Measurements from ENCODE around the gene CTNNA3.

- TF ChIP-seq CTCF (IDR thresholded peaks at IDR 0.05; ENCODE audit: insufficient read depth, low read length, poor library complexity, severe bottlenecking) = no peak
- TF ChIP-seq EZH2phosphoT487 (conservative IDR thresholded peaks at IDR 0.05; ENCODE audit: low read length) = no peak
These were observed 1801.6 kb downstream of the CTNNA3 start for GRCh38 chr10:65894379-65894778.
